Measurements from ENCODE around the gene ZBED1.
"Not testable (repeated sequence)": the region's sequence is repeated elsewhere in the genome, so short reads cannot be mapped to it uniquely, and the experiment has no call there.

Gene ZBED1

GRCh38 chrX:2517055-2517454 lies 16.3 kb upstream of the ZBED1 start:
- no peak for DNase-seq

GRCh38 chrX:2516623-2517022 lies 15.8 kb upstream of the ZBED1 start:
- DNase-seq, result no peak

GRCh38 chrX:2514131-2514530 lies 13.4 kb upstream of the ZBED1 start:
- DNase-seq, result no peak

- DNase-seq, result no peak
Measured at GRCh38 chrX:2513121-2513664, 12.4 kb upstream of the ZBED1 start.

- no peak for DNase-seq
Measured at GRCh38 chrX:2512501-2512900, 11.7 kb upstream of the ZBED1 start.

- DNase-seq, result no peak
Measured at GRCh38 chrX:2511326-2511725, 10.6 kb upstream of the ZBED1 start.

GRCh38 chrX:2508648-2509335 lies 8.0 kb upstream of the ZBED1 start:
- DNase-seq, result no peak

GRCh38 chrX:2507904-2508627 lies 7.3 kb upstream of the ZBED1 start:
- DNase-seq, result no peak

GRCh38 chrX:2507196-2507595 lies 6.4 kb upstream of the ZBED1 start:
- DNase-seq, result no peak

- not testable (repeated sequence) for DNase-seq
Measured at GRCh38 chrX:2505341-2505740, 4.6 kb upstream of the ZBED1 start.

- no peak for DNase-seq
Measured at GRCh38 chrX:2504706-2505332, 4.0 kb upstream of the ZBED1 start.

- no peak for DNase-seq
Measured at GRCh38 chrX:2503591-2504500, 3.1 kb upstream of the ZBED1 start.

GRCh38 chrX:2502668-2503519 lies 2.1 kb upstream of the ZBED1 start:
- DNase-seq, result no peak

GRCh38 chrX:2502120-2502667 lies 1.4 kb upstream of the ZBED1 start:
- DNase-seq, result no peak

GRCh38 chrX:2501559-2502102 lies 855 bp upstream of the ZBED1 start:
- DNase-seq, result no peak

GRCh38 chrX:2500091-2500802 lies 529 bp downstream of the ZBED1 start:
- DNase-seq, result no peak

GRCh38 chrX:2499507-2499906 lies 1.3 kb downstream of the ZBED1 start:
- no peak for DNase-seq

GRCh38 chrX:2498781-2499302 lies 1.9 kb downstream of the ZBED1 start:
- no peak for DNase-seq

GRCh38 chrX:2497961-2498780 lies 2.6 kb downstream of the ZBED1 start:
- no peak for DNase-seq
